GM19438 (cell line): ENCODE measurements around the gene JMJD1C.

ENCODE experiments used
- ATAC-seq: cut with Tn5 transposase; IDR thresholded peaks from one replicate; pipeline ENCODE4 v1.9.1; 2021; ENCODE audit warnings: low read depth; ENCODE audit not compliant: unreplicated experiment

JMJD1C gene

DNA sequence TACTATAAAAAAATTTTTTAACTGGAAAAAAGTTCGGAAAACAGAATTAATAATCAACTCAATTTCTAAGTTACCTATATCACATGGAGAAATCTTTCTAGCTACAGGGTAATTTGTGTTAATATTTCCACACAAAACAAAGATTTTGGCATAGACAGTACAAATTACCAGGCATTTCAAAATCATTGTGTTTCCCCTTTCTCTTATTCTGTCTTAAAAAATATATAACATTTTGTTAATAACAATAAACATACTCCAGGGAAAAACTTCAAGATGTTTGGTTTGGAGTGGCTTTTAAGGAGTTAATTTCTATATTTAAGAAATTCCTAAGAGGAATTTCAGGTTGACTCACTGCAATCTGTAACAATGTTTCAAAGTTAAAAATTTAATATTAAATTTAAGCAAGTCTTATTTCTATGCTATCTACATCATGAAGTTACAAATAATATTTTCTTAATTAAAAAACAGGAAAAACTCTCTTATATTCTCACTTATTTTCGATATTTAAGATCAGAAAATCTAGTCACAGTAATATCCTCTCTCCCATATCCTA is 200.0 kb downstream of the JMJD1C start:
- ATAC-seq = no peak

DNA sequence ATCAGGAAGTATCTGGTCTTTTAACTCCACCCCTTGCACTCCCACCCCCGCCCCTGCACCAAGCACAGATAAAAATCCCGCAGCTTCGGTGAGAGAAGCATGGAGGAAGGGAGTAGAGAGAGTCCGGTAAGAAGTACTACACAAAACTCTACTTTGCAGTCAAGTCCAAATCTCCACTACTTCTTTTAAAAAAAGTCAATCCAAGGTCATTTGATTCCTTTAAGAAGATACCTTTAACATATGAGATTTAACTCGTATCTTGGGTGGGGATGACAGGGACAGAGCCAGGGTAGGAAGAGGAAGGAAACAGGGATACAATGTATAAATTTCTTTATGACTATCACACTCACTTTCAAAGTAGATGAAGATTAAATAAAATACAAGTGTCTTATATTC is 200.6 kb downstream of the JMJD1C start:
- no peak for ATAC-seq

DNA sequence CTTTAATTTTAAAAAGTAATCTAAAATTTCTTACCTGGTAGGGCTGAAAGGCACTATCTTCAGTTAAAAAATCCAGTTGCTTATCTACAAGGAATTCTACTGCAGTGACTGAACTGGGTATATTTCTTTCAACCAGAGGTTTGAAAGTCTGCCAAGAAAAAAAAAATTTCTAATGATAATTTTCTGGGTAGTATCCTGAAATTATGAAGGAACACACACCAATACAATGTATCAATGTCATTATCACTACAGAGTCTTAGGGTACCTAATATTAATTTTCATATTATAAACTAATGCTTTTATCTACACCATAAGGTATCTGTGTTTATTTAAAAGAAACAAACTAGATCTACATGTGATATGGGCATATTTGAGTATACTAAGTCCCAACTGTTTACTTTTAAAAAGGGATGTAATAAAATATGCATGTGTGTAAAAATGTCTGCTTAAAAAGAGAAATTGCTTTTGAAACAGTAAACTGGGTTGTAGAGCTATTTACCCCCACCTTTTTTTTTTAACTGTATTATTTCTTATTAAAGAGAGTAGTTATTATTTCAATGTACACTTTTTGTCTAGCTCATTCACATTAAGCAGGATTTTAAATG is 201.1 kb downstream of the JMJD1C start:
- ATAC-seq = no peak

DNA sequence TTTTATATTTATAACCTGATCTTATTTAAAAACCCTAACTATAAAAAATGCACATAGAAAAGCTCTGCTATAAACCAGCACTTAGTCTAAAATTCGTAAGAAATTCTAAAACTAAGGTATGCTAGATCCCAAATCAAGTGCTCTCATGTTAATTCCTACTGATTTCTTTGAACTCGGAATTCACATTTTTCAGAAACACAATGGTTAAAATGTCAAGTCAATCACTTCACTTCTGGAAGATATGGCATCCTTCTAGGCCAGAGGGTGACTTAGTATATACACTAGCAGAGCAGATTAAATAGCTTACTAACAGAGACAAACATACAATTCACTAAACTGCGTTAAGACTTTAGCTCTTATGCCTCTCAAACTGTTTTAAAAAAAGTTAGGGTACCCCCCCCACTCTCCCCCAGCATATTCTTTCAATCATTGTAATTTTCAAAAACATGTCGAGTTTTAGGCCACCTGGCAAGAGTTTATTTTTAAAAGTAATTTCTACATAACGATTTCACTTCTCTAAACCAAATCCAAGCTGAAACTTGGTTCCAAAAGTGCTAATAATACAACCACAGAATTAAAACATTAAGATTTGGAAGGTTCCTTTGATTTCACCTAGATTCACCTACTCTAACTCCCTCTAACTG is 203.2 kb downstream of the JMJD1C start:
- no peak for ATAC-seq

DNA sequence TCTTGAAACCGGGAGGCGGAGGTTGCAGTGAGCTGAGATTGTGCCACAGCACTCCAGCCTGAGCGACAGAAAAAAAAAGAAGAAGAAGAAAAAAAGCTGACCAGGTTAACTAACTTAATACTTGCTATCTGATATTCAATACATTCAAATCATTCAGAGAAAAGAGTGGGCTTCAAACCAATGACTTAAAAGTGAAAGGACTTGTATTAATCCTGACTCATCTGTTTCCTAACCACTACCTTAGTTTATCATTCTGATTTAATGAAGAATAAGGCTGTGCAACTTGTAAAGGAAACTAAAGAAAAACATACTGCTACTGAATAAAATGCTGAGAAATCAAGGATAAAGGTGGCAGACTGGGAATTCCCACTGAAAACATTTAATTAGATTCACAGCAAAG is 204.3 kb downstream of the JMJD1C start:
- no peak for ATAC-seq

DNA sequence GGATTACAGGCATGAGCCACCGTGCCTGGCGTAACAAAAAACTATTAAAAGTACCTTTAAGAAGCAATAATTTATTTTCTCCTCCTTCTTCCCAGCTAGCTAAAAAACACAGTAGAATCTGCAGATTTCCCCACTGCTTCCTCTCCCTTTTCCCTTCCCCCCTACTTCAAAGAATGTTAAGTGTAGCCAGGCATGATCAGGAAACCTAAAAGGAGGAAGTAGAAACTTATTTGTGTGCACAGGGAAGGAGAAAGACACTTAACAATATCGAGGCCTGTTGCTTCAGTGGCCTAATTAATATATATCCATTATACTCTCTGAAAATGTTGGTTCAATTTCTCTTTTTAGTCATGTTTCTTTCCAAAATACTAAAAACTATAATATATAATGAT is 204.9 kb downstream of the JMJD1C start:
- no peak for ATAC-seq

DNA sequence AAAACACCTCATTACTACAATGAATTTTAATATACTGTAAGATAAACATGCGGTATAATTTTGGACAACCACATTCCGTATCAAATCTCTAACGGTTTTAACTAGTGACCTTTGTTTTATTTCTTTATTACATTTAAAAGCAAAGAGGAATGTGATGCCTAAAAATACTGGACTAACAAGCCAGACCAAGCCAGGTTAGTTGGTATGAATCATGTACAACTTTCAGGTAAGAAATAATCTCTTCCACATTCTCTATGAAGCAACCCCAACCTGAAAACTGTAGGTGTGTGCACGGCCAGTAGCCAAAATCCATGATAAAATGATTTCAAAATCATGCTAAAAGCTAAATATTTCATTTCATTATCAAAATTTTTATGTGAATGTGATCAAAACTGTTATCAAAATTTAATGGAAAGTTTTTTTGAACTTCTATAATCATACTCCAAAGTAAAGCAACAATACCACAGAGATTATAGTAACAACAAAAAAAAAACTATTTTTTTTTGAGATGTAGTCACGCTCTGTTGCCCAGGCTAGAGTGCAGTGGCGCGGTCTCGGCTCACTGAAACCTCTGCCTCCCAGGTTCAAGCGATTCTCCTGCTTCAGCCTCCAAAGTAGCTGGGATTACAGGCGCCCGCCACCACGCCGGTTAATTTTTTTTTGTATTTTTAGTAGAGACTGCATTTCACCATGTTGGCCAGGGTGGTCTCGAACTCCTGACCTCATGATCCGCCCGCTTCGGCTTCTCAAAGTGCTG is 205.5 kb downstream of the JMJD1C start:
- no peak for ATAC-seq

DNA sequence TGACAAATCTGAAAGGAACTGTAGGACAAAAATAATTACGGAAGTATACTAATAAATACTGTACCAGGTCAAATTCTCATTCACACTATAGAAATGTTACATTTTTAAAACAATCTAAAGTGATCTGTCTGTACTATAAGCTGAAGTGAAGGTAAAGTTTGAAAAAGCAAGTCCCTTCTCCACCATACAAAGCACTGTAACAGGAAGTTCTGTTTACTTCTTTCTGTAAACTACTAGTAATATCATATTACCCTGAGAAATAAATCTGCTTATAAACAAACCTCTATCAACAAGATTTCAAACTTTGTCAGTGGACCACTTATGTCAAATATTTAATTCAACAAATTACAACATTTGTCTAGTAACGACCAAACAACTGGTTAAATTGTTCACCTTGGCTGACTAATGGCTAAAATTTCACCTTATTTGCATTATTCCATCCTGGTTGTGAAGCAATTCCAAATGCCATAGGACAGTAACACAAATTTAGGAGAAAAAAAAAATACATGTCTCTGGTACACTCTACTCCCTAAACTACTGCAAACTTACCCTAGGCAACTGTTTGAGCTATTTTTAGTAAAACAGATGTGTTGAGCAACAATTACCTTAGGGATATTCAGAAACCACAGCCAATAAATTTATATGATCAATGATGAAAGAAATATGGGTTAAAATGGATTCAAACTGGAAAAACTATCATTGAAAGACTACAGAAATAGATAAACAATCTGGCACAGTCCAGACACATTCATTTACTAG is 206.7 kb downstream of the JMJD1C start:
- no peak for ATAC-seq

DNA sequence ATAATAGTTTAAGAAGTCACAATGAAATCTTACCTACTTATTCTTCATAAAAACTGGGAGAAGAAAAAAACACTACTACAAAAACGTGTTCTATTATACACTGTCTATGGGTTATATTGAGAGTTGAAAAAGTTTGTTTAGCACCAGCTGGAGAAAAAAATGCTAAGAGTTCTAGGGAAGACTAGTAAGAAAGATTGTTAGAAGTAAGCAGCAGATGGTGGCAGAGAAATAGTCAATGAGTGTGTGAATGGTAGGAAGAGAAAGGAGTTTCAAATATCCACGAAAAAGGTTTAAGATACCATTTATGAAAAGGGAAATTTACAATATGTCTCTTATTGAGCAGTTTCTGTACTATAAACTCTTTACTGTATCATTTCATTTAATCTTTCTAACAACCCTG is 208.0 kb downstream of the JMJD1C start:
- no peak for ATAC-seq

DNA sequence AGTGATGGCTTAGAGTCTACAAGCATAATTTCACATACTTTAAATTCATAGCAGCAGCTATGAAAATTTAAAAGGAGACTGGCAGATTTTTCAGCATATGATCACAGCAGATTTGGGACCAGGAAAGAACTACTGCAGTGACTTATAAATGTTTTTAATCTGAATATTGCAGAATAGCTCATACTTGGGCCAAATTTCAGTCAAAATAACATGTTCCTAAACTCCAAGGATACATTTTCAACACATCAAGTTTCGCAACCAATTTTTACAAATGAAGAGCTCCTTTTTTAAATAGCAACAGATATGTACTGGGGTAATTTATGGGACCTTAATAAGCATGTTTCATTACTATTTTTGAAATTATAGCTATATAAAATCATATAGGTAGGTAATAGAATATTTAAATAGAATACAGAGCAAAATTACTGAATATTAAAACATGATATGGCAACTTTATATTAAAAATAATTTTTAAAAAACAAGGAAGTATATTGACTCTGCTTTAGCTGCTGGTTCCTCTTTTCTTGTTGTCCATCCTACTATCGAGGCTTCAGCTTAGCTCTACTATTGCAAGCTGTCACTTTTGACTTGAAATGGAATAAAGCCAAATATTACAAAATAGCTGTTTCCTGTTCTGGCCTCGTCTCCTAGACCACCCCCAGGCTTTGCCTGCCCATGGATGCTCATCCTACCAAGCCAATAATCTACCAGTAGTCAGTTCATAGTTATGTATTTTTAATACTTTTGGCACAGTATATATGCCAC is 209.6 kb downstream of the JMJD1C start:
- ATAC-seq = no peak

DNA sequence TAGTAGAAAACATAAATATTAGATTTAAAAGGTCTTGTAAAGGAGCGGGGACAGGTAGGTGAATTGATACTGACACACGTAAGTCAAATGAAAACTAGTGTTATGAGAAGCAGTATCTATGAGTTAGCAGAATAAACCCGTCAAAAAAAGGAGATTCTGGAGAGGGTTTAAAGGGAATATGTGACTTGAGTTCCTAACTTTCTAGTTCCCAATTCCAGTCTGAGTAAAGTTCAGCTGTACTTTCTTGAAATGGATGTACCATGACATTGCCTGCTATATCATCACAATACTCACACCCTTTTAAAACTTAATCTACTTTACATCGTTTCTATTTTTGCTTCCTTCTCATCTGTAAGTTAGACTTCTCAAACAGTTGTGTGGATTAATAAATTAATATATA is 210.5 kb downstream of the JMJD1C start:
- no peak for ATAC-seq

DNA sequence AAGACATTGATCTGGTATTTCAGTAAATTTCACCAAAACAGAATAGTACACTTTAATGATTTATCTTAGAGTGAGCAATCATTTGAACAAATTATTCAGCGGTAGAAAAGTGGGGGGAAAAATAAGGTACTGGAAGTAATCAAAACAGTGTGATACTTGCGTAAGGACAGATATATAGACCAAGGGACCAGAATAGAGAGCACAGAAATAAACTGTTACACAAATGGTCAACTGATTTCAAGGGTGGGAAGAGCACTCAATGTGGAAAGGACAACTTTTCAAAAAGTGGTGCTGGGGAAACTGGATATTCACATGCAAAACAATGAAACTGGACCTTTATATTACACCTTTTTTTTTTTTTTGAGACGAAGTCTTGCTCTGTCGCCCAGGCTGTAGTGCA is 212.7 kb downstream of the JMJD1C start:
- ATAC-seq = no peak

DNA sequence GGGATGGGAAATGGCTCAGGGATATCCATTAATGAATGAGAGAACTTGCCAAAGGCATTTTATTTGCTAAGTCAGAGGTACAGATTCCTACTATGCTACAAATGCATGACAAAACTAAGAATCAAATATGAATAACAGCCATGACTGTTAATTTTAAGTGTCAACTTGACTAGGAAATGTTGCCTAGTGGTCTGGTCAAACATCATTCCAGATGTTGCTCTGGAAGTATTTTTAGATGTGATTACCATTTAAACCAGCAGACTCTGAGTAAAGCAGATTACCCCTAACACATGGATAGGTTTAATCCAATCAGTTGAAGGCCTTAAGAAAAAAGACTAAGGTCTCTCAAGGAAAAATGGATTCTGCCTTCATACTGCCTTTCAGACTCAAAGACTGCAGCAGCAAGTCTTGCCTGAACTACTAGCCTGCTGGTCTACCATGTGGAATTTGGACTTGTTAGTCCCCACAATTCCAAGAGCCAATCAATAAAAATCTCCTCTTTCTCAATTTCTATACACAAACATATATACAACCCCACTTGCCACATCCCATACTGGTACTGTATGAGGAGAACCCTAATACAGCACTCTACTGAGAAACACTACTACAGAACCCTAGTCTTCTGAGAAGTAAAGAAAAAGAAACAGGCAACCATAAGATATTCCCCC is 213.5 kb downstream of the JMJD1C start:
- no peak for ATAC-seq

DNA sequence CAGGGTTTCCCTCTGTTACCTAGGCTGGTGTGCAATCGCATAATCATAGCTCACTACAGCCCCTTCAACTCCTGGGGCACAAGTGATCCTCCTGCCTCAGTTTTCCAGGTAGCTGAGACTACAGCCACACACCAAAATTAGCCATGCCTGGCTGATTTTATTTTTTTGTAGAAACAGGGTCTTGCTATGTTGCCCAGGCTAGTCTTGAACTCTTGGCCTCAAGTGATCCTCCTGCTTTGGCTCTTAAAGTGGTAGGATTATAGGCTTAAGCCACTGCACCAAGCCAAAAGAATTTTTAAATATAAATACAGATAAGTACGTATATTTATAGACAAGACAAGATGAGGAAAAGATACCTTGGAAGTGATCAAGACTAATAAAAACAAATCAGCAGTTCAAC is 215.7 kb downstream of the JMJD1C start:
- ATAC-seq = no peak

DNA sequence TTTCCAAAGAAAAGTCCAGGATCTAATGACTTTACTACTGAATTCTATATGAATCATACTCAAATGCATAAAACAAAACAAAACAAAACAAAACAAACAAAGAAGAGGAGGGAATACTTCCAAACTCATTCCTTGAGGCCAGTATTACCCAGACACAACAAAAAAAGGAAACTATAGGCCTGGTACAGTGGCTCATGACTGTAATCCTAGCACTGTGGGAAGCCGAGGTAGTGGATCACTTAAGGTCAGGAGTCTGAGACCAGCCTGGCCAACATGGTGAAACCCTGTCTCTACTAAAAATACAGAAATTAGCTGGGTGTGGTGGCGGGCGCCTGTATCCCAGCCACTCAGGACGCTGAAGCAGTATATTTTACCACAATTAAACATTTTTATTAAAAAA is 218.0 kb downstream of the JMJD1C start:
- ATAC-seq = no peak

DNA sequence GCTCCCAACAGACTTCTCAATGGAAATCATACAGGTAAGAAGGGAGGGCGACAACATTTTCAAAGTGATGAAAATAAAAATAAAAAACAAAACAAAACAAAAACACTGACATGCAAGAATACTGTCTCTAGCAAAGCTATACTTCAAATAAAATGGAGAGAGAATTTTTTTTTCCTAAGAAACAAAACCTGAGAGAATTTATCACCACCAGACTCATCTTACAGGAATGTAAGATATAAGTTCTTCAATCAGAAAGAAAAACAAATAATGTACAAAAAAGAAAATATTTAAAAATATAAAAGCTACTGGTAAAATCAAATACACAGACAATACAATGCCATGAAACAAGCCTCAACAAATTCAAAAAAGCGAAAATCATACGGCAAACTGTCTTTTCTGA is 219.4 kb downstream of the JMJD1C start:
- ATAC-seq = no peak

DNA sequence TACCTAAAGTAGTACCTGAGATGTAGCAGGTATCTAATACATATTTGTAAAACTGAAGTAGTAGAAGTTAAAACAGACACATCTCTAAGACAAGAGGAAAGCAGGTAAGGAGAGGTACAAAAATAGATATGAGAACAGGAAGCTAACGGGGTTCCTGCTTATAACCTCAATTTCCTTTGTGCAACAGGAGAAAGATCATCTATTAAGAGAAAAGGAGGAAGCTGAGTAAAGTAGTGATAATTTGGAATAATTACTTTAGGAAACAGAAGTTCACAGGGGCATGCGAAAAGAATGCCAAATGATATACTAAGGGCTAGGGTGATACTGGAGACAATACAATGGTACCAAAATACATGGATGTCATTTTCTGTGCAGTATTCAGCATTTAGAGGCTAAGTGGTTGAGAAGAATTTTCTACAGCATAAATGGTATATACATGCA is 223.9 kb downstream of the JMJD1C start:
- ATAC-seq = peak; percentile 38

DNA sequence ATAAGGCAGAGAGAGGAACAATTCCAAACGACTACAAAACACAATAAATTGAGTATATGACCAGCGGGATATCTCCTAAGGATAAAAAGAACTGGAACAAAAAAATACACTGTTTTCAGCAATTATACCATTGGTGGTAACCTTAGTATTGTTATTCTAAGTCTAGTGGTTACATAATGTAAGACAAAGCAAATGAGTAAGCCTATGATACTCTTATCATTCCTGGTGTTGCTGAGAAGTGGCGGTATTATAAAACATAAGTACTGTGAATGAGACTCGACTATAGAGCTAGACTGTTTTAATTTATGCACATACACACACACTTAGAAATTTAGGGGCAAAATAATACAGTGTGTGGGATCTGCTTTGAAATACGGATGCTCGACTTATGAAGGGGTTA is 225.0 kb downstream of the JMJD1C start:
- ATAC-seq = no peak

DNA sequence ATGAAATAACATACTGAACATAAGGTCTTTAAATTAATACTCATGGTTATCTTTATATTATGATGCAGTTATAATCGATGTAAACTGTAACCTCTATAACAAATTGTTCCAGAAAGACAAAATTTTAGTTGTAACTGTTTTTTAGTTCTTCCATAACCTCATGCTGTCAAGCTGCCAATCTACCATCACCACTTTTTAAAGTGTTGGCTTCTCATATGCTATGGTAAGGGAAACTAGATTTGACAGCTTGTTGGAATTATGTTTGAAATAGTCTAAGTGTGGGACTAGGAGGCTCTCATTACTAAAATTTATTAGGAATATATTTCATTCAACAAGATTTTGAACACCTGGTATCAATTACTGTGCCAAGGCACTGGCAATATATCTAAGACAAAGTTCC is 227.3 kb downstream of the JMJD1C start:
- no peak for ATAC-seq

DNA sequence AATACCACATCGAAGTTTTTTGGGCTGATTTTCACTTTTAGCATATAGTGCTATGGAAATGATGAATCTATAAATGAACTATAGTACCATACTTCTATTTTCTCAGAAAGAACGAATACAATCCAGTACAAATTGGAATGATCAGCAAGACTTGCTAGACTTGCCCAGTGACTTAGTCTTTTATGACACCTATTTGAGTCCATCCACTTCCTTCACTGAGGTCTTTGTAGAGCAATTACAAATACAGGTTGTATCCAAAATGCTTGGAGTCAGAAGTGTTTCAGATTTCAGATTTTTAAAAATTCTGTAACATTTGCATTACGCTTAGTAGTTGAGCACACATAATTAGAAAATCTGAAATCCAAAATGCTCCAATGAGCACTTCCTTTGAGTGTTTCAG is 228.4 kb downstream of the JMJD1C start:
- ATAC-seq = no peak
